Keratinocyte (primary cell): ENCODE results near the gene AQP6. TPM values are rescaled to one million over a fixed set of nuclear protein-coding genes. Genes with fewer than 3 reads are reported as not detected.
A peak's percentile ranks its signal among the peaks of the same experiment; 100 is the strongest.

Source experiments
- DNase-seq: peaks from one replicate; pipeline ENCODE4 v3.0.0-alpha.2; 2011; ENCODE audit warnings: low read depth, missing footprints, low spot score
- FAIRE-seq: peaks from 2 replicates; lab custom pipeline; 2011; peaks lifted over from hg19 to GRCh38; lab: Jason Lieb, UNC
- H2AFZ ChIP-seq: 2 replicates; pipeline ENCODE4 v1.6.0; 2012; ENCODE audit warnings: low read length, control low read depth, inconsistent platforms; ENCODE audit not compliant: control insufficient read depth
- H3K27ac ChIP-seq: 2 replicates; pipeline ENCODE4 v1.5.1; 2011; ENCODE audit warnings: low read length; ENCODE audit not compliant: control insufficient read depth, insufficient read depth
- H3K27me3 ChIP-seq: 3 replicates; pipeline ENCODE4 v1.6.0; 2011; ENCODE audit warnings: low read length; ENCODE audit not compliant: control insufficient read depth, insufficient read depth; ENCODE audit errors: extremely low read depth
- H3K36me3 ChIP-seq, 2 experiments: 2 replicates in 1 of 2; 3 replicates in 1 of 2; pipeline ENCODE4 v1.5.1; 2011; ENCODE audit warnings: low read length in 2 of 2, mild to moderate bottlenecking in 1 of 2; ENCODE audit not compliant: control insufficient read depth in 2 of 2, insufficient read depth in 2 of 2; ENCODE audit errors: extremely low read depth in 1 of 2
- H3K4me1 ChIP-seq: 3 replicates; pipeline ENCODE4 v1.5.1; 2011; ENCODE audit warnings: low read length; ENCODE audit not compliant: control insufficient read depth, insufficient read depth; ENCODE audit errors: extremely low read depth
- H3K4me2 ChIP-seq: 3 replicates; pipeline ENCODE4 v1.6.0; 2011; ENCODE audit warnings: low read depth, low read length; ENCODE audit not compliant: control insufficient read depth, insufficient read depth; ENCODE audit errors: extremely low read depth
- H3K4me3 ChIP-seq, 3 experiments: fragments of 200-600 bp in 1 of 3; sonication (generic) in 1 of 3; 2 replicates in 2 of 3; 3 replicates in 1 of 3; pipeline ENCODE4 v1.5.1; 2011 to 2016; ENCODE audit warnings: low read length in 3 of 3, mild to moderate bottlenecking in 3 of 3, control low read depth in 2 of 3, inconsistent platforms in 1 of 3, low read depth in 1 of 3, mixed read lengths in 1 of 3, mixed run types in 1 of 3, moderate library complexity in 1 of 3; ENCODE audit not compliant: control insufficient read depth in 2 of 3, insufficient read depth in 2 of 3; ENCODE audit errors: extremely low read depth in 1 of 3
- H3K79me2 ChIP-seq: 2 replicates; pipeline ENCODE4 v1.6.0; 2012; ENCODE audit warnings: low read length; ENCODE audit not compliant: control insufficient read depth, insufficient read depth
- H3K9ac ChIP-seq: 3 replicates; pipeline ENCODE4 v1.6.0; 2011; ENCODE audit warnings: low read length; ENCODE audit not compliant: control insufficient read depth, insufficient read depth; ENCODE audit errors: extremely low read depth
- H3K9me1 ChIP-seq: 3 replicates; pipeline ENCODE4 v1.6.0; 2011; ENCODE audit warnings: low read length; ENCODE audit not compliant: control insufficient read depth, insufficient read depth; ENCODE audit errors: extremely low read depth
- H3K9me3 ChIP-seq: 2 replicates; pipeline ENCODE4 v1.5.1; 2012; ENCODE audit warnings: low read depth, low read length; ENCODE audit not compliant: control insufficient read depth
- H4K20me1 ChIP-seq: 3 replicates; pipeline ENCODE4 v1.6.0; 2011; ENCODE audit warnings: low read length; ENCODE audit not compliant: control insufficient read depth, insufficient read depth; ENCODE audit errors: extremely low read depth
- CTCF ChIP-seq, 3 experiments: IDR thresholded peaks in 1 of 3; conservative IDR thresholded peaks in 1 of 3; optimal IDR thresholded peaks in 1 of 3; 2 replicates in 2 of 3; 3 replicates in 1 of 3; pipeline versions ENCODE3 to v1.5.1; 2011; ENCODE audit warnings: low read length in 3 of 3, mild to moderate bottlenecking in 3 of 3, moderate library complexity in 2 of 3, control low read depth in 1 of 3, inconsistent platforms in 1 of 3; ENCODE audit not compliant: insufficient read depth in 2 of 3; ENCODE audit errors: extremely low read depth in 1 of 3
- EZH2 ChIP-seq: IDR thresholded peaks from one replicate; pipeline ENCODE4 v1.6.1; 2012; ENCODE audit warnings: inconsistent platforms, mild to moderate bottlenecking, low read length, moderate library complexity
- dilution Hi-C: fragments of 300-500 bp; cut with MboI; formaldehyde crosslinking; loops from one replicate; pipeline ENCODE4 v1.7.0; 2020; ENCODE audit warnings: low sequenced_read_pairs; ENCODE audit not compliant: extremely low pct_ligation_motif_present
- polyA plus RNA-seq, 5 experiments: library from polyadenylated mRNA; depleted of rRNA in 3 of 5; stranded (reverse) in 3 of 5; stranded (forward) in 1 of 5; unstranded in 1 of 5; fragments of >200 nt; gene quantifications; 1 replicate in 1 of 5; 2 replicates in 3 of 5; 3 replicates in 1 of 5; pipeline versions ENCODE4 v1.2.1 to v1.2.3, GENCODE V29; 2011 to 2012; ENCODE audit warnings: missing spikeins in 2 of 5, low read depth in 1 of 5, low replicate concordance in 1 of 5

AQP6 gene
- polyA plus RNA-seq, 1 donor (not counting 4 experiments of a cell fraction or from before 2014, with no cell fraction given), result 0.45 TPM

GRCh38 chr12:49945394-49946080 lies 27.2 kb upstream of the AQP6 start:
- FAIRE-seq (peak; percentile 9), DNase-seq (no peak)
- peaks cover 6% of the 10 kb centered on the region for H3K27me3 ChIP-seq
- no peak overlapping the region for H3K9ac ChIP-seq
- H3K36me3 ChIP-seq, result no peaks in the 10 kb centered on the region
- peak overlapping the region; percentile 19 for H2AFZ ChIP-seq
- no peaks in the 10 kb centered on the region for H3K9me1 ChIP-seq
- dilution Hi-C loops, result no loop called here
- no peak overlapping the region for H3K27ac ChIP-seq
- no peak overlapping the region for H3K4me2 ChIP-seq
- peak; percentile 90 to 96 (median 94) for TF ChIP-seq CTCF (optimal IDR thresholded peaks at IDR 0.05 in 1 of 3, IDR thresholded peaks at IDR 0.05 in 1 of 3, conservative IDR thresholded peaks at IDR 0.05 in 1 of 3; ENCODE audit: extremely low read depth in 1 of 3, insufficient read depth in 2 of 3, low read length in 3 of 3)
- no peak for TF ChIP-seq EZH2
- no peaks in the 10 kb centered on the region for H3K9me3 ChIP-seq
- H3K4me3 ChIP-seq, result no peak overlapping the region
- peaks cover 15% of the 10 kb centered on the region for H3K4me1 ChIP-seq
- no peaks in the 10 kb centered on the region for H4K20me1 ChIP-seq
- H3K79me2 ChIP-seq, result no peaks in the 10 kb centered on the region

- dilution Hi-C loops, result no loop called here
Measured at GRCh38 chr12:49946086-49946485, 26.7 kb upstream of the AQP6 start.

More at GRCh38 chr12:49946086-49946485, 26.7 kb upstream of the AQP6 start:
- Histone ChIP-seq H3K9me1 (no peaks in the 10 kb centered on the region), H3K4me1 (peaks cover 15% of the 10 kb centered on the region), H3K9ac (no peak overlapping the region), H3K36me3 (no peaks in the 10 kb centered on the region), H3K4me3 (no peak overlapping the region), H3K9me3 (no peaks in the 10 kb centered on the region), H2AFZ (no peak overlapping the region), H3K79me2 (no peaks in the 10 kb centered on the region), H3K4me2 (no peak overlapping the region), H3K27ac (no peak overlapping the region), H4K20me1 (no peaks in the 10 kb centered on the region), H3K27me3 (peaks cover 7% of the 10 kb centered on the region)
- FAIRE-seq, result no peak
- TF ChIP-seq CTCF (optimal IDR thresholded peaks at IDR 0.05 in 1 of 3, IDR thresholded peaks at IDR 0.05 in 1 of 3, conservative IDR thresholded peaks at IDR 0.05 in 1 of 3; ENCODE audit: extremely low read depth in 1 of 3, insufficient read depth in 2 of 3, low read length in 3 of 3), result no peak
- no peak for TF ChIP-seq EZH2
- no peak for DNase-seq
